Dendritic cell treated with granulocyte-macrophage colony-stimulating factor and Interleukin-4, amounts not matched to agents 40 ng/mL and 50 ng/mL, for 4 days (primary cell): ENCODE data around the gene EIPR1.
"Not testable (repeated sequence)": the region's sequence is repeated elsewhere in the genome, so short reads cannot be mapped to it uniquely, and the experiment has no call there.

Experiments
- H3K27ac Mint-ChIP-seq: one replicate; pipeline ENCODE4 v1.8.0; 2022; ENCODE audit warnings: mild to moderate bottlenecking, mixed read lengths
- H3K27me3 Mint-ChIP-seq: one replicate; pipeline ENCODE4 v1.8.0; 2022; ENCODE audit warnings: mild to moderate bottlenecking, mixed read lengths
- H3K36me3 Mint-ChIP-seq: one replicate; pipeline ENCODE4 v1.8.0; 2022; ENCODE audit warnings: low read depth, mixed read lengths
- H3K4me1 Mint-ChIP-seq: one replicate; pipeline ENCODE4 v1.8.0; 2022; ENCODE audit warnings: low read depth, mixed read lengths
- H3K4me3 Mint-ChIP-seq: one replicate; pipeline ENCODE4 v1.8.0; 2022; ENCODE audit warnings: mild to moderate bottlenecking, moderate library complexity, mixed read lengths
- H3K9me3 Mint-ChIP-seq: one replicate; pipeline ENCODE4 v1.8.0; 2022; ENCODE audit warnings: mixed read lengths
- intact Hi-C: fragments of 100-400 bp; cut with micrococcal nuclease; formaldehyde crosslinking; loops from one replicate; pipeline ENCODE4 v1.15.0; 2022

The EIPR1 gene

GRCh38 chr2:3200420-3200939 is 177.1 kb downstream of the EIPR1 start:
- no peak overlapping the region for H3K4me3 Mint-ChIP-seq
- intact Hi-C loops, result no loop called here
- no peaks in the 10 kb centered on the region for H3K9me3 Mint-ChIP-seq
- H3K4me1 Mint-ChIP-seq, result peaks cover 15% of the 10 kb centered on the region
- H3K36me3 Mint-ChIP-seq, result peaks cover 26% of the 10 kb centered on the region
- no peaks in the 10 kb centered on the region for H3K27me3 Mint-ChIP-seq
- H3K27ac Mint-ChIP-seq, result no peak overlapping the region

DNA sequence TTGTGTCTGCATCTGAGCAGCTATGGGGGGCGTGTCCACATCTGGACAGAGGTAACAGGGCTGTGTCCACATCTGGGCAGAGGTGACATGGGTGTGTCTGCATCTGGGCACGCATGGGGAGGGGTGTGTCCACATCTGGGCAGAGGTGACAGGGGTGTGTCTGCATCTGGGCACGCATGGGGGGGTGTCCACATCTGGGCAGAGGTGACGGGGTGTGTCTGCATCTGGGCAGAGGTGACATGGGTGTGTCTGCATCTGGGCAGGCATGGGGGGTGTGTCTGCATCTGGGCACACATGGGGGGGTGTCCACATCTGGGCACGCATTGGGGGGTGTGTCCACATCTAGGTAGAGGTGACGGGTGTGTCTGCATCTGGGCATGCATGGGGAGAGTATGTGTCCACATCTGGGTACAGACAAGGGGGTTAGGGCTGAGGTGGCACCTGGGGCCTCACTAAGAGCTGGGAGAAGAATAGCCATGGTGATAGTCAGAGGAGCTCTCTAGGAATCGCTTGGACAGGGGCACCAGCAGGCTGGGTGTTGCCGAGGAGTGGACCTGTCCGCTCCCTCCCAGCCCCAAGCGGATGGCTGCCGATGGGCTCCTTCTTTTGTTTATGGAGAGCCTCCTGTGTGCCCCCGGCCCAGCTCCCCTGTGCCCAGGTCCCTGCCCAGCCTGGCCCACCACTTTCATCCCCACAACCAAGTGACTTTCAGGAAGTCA is 177.8 kb downstream of the EIPR1 start:
- intact Hi-C loops, result no loop called here
- H3K36me3 Mint-ChIP-seq, result peaks cover 31% of the 10 kb centered on the region
- no peak overlapping the region for H3K27ac Mint-ChIP-seq
- no peak overlapping the region for H3K4me3 Mint-ChIP-seq
- H3K27me3 Mint-ChIP-seq, result no peaks in the 10 kb centered on the region
- no peaks in the 10 kb centered on the region for H3K9me3 Mint-ChIP-seq
- peaks cover 16% of the 10 kb centered on the region for H3K4me1 Mint-ChIP-seq

DNA sequence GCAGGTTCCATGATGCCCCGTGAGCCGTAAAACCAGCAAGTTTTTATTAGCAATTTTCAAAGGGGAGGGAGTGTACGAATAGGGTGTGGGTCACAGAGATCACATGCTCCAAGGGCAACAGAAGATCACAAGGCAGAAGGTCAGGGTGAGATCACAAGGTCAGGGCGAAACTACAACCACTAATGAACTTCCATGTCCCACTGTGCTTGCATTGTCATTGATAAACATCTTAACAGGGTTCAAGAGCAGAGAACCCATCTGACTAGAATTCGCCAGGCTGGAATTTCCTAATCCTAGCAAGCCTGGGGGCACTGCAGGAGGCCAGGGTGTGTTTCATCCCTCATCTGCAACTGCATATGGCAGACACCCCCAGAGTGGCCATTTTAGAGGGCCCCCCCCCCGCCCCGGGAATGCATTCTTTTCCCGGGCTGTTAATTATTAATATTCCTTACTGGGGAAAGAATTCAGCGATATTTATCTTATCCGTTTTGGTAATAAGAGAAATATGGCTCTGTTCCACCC is 178.9 kb downstream of the EIPR1 start:
- H3K4me3 Mint-ChIP-seq, H3K27ac Mint-ChIP-seq, intact Hi-C loops, H3K9me3 Mint-ChIP-seq, H3K27me3 Mint-ChIP-seq: not testable (repeated sequence)
- peaks cover 22% of the 10 kb centered on the region for H3K4me1 Mint-ChIP-seq
- peaks cover 41% of the 10 kb centered on the region for H3K36me3 Mint-ChIP-seq

DNA sequence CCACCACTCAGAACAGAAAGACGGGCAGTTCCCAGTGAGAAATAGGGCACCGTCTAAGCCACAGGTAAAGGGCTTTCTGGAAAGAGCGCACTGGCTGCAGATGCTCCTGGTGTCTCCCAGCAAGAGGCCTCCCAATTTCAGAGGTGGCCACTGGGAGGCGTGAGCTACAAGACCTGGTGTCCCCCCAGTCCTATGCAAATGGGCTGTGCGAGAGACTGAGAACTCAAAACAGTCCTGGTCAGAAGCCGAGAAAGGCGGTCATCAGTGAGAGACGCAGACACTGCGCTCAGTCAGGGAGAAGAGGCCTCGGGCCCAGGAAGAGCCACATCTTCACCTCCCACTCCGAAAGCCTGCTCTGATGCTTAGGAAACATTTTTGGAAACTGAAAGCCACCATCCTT is 179.5 kb downstream of the EIPR1 start:
- intact Hi-C loops, result no loop called here
- Mint-ChIP-seq H3K27ac (no peak overlapping the region), H3K4me3 (no peak overlapping the region)

GRCh38 chr2:3197308-3197707 is 180.3 kb downstream of the EIPR1 start:
- no peaks in the 10 kb centered on the region for H3K9me3 Mint-ChIP-seq
- H3K4me3 Mint-ChIP-seq, result no peak overlapping the region
- no peak overlapping the region for H3K27ac Mint-ChIP-seq
- H3K4me1 Mint-ChIP-seq, result peaks cover 23% of the 10 kb centered on the region
- H3K27me3 Mint-ChIP-seq, result no peaks in the 10 kb centered on the region
- intact Hi-C loops, result no loop called here
- H3K36me3 Mint-ChIP-seq, result peaks cover 48% of the 10 kb centered on the region

More for the DNA sequence above, 179.5 kb downstream of the EIPR1 start:
- Mint-ChIP-seq H3K36me3 (peaks cover 41% of the 10 kb centered on the region), H3K9me3 (no peaks in the 10 kb centered on the region), H3K4me1 (peaks cover 23% of the 10 kb centered on the region), H3K27me3 (no peaks in the 10 kb centered on the region)

GRCh38 chr2:3196716-3197115 is 180.9 kb downstream of the EIPR1 start:
- Mint-ChIP-seq H3K9me3 (no peaks in the 10 kb centered on the region), H3K4me1 (peaks cover 23% of the 10 kb centered on the region), H3K36me3 (peaks cover 54% of the 10 kb centered on the region), H3K4me3 (no peak overlapping the region), H3K27ac (no peak overlapping the region), H3K27me3 (no peaks in the 10 kb centered on the region)
- intact Hi-C loops, result no loop called here

DNA sequence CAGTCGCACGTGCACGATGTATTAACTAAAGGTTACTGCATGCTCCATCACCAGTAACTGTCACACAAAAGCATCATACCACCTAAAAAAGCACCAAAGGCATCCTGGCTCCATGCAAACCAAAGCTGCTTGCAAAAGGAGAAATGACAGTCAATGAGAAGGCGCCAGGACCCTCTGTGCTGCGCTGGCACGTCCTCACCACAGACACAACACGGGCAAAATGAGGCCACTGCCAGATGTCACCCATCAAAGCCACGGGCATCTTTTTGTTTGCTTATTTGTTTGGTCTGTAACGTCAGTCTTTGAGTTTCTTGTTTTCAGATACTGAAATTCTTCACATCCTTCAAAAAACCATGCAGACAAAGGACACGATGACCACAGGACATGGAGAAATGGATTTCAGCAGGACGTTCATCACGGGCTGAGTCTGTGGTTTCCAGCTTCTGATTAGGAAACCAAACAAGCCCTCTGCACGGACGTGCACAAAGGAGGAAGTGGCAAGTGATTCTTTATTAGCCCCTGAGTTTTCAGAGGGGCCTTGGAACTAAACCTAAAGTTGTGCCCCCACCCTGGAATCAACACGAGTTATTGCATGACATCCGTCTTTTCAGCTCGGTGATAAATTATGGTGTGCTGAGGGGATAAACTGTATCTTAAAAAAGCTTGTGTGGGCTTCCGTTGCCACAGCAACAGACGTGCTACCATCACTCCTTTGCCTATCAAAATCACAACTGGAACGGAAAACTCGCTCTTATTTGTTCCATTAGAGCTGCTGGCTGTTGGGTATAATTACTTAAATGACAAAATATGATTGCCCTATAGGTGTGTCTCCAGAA is 181.8 kb downstream of the EIPR1 start:
- H3K36me3 Mint-ChIP-seq, result peaks cover 63% of the 10 kb centered on the region
- intact Hi-C loops, result no loop called here

GRCh38 chr2:3194828-3195227 is 182.8 kb downstream of the EIPR1 start:
- peaks cover 67% of the 10 kb centered on the region for H3K36me3 Mint-ChIP-seq
- H3K4me1 Mint-ChIP-seq, result peaks cover 23% of the 10 kb centered on the region
- H3K27ac Mint-ChIP-seq, result no peak overlapping the region
- no peak overlapping the region for H3K4me3 Mint-ChIP-seq
- intact Hi-C loops, result no loop called here
- H3K9me3 Mint-ChIP-seq, result no peaks in the 10 kb centered on the region
- H3K27me3 Mint-ChIP-seq, result no peaks in the 10 kb centered on the region

More for the DNA sequence above, 181.8 kb downstream of the EIPR1 start:
- H3K4me3 Mint-ChIP-seq, result no peak overlapping the region
- no peaks in the 10 kb centered on the region for H3K27me3 Mint-ChIP-seq
- H3K4me1 Mint-ChIP-seq, result peaks cover 23% of the 10 kb centered on the region
- H3K9me3 Mint-ChIP-seq, result no peaks in the 10 kb centered on the region
- H3K27ac Mint-ChIP-seq, result no peak overlapping the region

DNA sequence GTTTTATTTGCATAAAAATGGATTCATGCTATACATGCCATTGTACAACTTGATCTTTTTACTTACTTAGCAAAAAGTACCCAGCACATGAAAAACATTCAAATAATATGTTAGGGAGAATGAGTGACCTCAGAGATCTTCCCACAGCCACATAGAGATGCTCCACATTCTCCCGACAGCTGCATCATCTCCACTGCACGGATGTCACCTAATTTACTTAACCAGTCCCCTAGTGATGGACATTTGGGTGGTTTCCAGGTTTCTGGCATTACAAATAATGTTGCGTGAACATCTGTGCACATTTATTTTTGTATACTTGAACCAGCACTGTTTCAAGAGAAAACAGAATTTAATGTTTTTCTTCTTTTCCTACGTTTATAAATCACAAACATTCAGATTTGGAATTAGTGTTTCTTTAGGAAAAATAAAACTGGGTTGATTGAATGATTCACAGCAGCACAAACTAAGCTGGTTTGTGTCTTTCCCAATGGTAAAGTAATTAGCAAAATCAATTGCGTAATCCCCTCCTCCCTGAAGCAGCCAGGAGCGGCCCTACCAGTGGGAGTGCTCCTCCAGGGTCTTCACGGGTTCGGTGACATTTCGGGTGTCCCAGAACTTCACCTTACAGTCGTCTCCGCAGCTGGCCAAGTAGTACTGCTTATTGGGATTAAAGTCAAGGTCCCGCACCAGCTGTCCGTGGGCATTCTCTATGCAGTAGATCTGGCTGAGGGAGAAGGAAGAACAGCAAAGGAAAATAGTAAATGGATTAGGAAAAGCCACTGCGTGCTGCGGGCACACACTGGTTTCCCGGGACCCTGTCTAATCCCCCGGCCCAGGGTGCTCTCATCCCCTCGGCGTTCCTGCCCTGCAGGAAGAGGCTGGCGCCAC is 183.9 kb downstream of the EIPR1 start:
- Mint-ChIP-seq H3K36me3 (peaks cover 72% of the 10 kb centered on the region), H3K27me3 (no peaks in the 10 kb centered on the region), H3K4me3 (no peak overlapping the region), H3K4me1 (peaks cover 23% of the 10 kb centered on the region), H3K27ac (no peak overlapping the region), H3K9me3 (no peaks in the 10 kb centered on the region)
- intact Hi-C loops, result no loop called here

DNA sequence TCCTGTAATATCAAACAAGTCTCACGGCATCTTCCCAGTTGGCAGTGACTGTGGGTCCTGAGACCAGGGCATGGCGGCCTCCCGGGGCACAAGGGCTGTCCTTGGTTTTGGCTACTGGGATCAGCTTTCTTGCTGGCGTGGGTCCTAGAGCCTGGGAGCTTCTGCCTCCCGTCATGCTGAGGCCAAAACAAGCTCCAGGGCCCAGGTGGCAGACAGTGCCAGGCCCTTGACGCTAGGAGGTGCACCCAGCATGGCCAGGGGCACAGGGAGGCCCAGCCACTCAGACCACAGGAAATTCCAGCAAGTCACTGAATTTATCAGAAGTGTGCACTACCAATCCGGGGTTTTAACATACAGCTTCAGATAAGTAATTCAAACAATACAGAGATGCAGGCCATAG is 184.7 kb downstream of the EIPR1 start:
- no peak overlapping the region for H3K27ac Mint-ChIP-seq
- intact Hi-C loops, result no loop called here
- peaks cover 23% of the 10 kb centered on the region for H3K4me1 Mint-ChIP-seq
- no peaks in the 10 kb centered on the region for H3K27me3 Mint-ChIP-seq
- H3K9me3 Mint-ChIP-seq, result no peaks in the 10 kb centered on the region
- H3K4me3 Mint-ChIP-seq, result no peak overlapping the region
- peaks cover 80% of the 10 kb centered on the region for H3K36me3 Mint-ChIP-seq

DNA sequence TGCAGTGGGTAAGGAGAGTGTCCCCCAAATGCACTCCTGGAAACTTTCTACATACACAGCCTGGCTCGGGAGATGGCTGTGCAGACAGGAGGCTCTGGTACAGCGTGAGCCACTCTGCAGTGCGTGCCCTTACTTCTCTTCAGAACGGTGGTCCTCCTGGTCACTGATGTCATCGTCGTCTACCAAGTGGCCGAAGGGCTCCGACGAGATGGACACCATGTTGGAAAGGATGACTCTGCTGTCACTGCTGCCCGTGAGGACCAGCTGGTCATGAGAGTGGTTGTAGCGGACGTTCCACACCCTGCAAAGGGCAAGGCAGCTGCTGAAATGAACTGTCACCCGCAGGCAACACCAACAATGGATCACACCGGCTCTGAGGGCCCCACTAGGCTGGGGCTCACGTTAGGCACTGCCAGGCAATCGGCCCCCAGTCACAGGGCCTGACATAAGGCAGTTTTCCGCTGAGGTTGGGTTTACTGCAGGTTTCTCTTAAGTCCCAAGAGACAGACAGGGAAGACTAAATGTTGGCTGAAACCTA is 185.3 kb downstream of the EIPR1 start:
- Mint-ChIP-seq H3K4me1 (peaks cover 23% of the 10 kb centered on the region), H3K36me3 (peaks cover 80% of the 10 kb centered on the region), H3K27me3 (no peaks in the 10 kb centered on the region), H3K4me3 (no peak overlapping the region), H3K9me3 (no peaks in the 10 kb centered on the region), H3K27ac (no peak overlapping the region)
- intact Hi-C loops, result no loop called here

DNA sequence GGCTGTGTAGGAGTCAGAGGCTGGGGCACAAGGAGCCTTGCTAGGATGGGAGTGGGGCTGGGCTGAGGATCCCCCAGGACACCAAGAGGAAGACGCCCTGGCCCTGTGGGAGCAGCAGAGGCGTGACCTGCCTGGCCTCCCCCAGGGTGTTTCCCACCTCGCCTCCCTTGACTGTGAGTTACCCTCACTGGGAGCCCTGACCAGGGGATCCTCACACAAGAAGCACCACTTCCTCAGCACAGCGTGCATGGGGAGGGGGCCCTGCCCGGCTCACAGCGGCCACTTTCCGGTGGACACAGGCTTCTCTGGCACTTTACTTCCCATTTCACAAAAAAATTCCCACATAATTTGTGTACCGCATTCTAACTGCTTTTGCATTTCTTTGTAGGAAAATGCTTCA is 187.7 kb downstream of the EIPR1 start:
- peaks cover 94% of the 10 kb centered on the region for H3K36me3 Mint-ChIP-seq
- no peaks in the 10 kb centered on the region for H3K27me3 Mint-ChIP-seq
- H3K4me3 Mint-ChIP-seq, result no peak overlapping the region
- intact Hi-C loops, result no loop called here
- H3K9me3 Mint-ChIP-seq, result no peaks in the 10 kb centered on the region
- H3K27ac Mint-ChIP-seq, result no peak overlapping the region
- H3K4me1 Mint-ChIP-seq, result peaks cover 7% of the 10 kb centered on the region

GRCh38 chr2:3189076-3189591 is 188.5 kb downstream of the EIPR1 start:
- no peaks in the 10 kb centered on the region for H3K9me3 Mint-ChIP-seq
- no peak overlapping the region for H3K4me3 Mint-ChIP-seq
- H3K27ac Mint-ChIP-seq, result no peak overlapping the region
- peaks cover 4% of the 10 kb centered on the region for H3K4me1 Mint-ChIP-seq
- intact Hi-C loops, result no loop called here
- H3K36me3 Mint-ChIP-seq, result peaks cover 91% of the 10 kb centered on the region
- H3K27me3 Mint-ChIP-seq, result no peaks in the 10 kb centered on the region
